Activated gamma-delta T cell treated with anti-CD3 and anti-CD28 coated beads, Interleukin-2, amount 50 U/mL, for 16 hours (primary cell): Measurements from ENCODE around the gene MMADHC.

Source experiments
- DNase-seq: peaks from one replicate; pipeline ENCODE4 v3.0.0-alpha.2; 2020; ENCODE audit warnings: low read depth

Gene MMADHC

GRCh38 chr2:149587220-149587949 lies at the start of gene MMADHC:
MMADHC (minus strand) TSS chr2:149587775; CDS start chr2:149587097, 678 bp downstream.
- peak; percentile 86 for DNase-seq

GRCh38 chr2:149634103-149634502 lies 46.5 kb upstream of the MMADHC start:
- no peak for DNase-seq

GRCh38 chr2:149630445-149630844 lies 42.9 kb upstream of the MMADHC start:
- no peak for DNase-seq

- DNase-seq = no peak
Measured at GRCh38 chr2:149629026-149629425, 41.5 kb upstream of the MMADHC start.

GRCh38 chr2:149627111-149627801 lies 39.7 kb upstream of the MMADHC start:
- no peak for DNase-seq

GRCh38 chr2:149625671-149626070 lies 38.1 kb upstream of the MMADHC start:
- no peak for DNase-seq

GRCh38 chr2:149625271-149625670 lies 37.7 kb upstream of the MMADHC start:
- no peak for DNase-seq

GRCh38 chr2:149622343-149622742 lies 34.8 kb upstream of the MMADHC start:
- DNase-seq = no peak

- DNase-seq = no peak
Measured at GRCh38 chr2:149617476-149617875, 29.9 kb upstream of the MMADHC start.

GRCh38 chr2:149616681-149617456 lies 29.3 kb upstream of the MMADHC start:
- DNase-seq = no peak

- no peak for DNase-seq
Measured at GRCh38 chr2:149613704-149614103, 26.1 kb upstream of the MMADHC start.

- no peak for DNase-seq
Measured at GRCh38 chr2:149612122-149612521, 24.5 kb upstream of the MMADHC start.

- no peak for DNase-seq
Measured at GRCh38 chr2:149611100-149611820, 23.7 kb upstream of the MMADHC start.

GRCh38 chr2:149606251-149606811 lies 18.8 kb upstream of the MMADHC start:
- DNase-seq = no peak

GRCh38 chr2:149603248-149603647 lies 15.7 kb upstream of the MMADHC start:
- DNase-seq = no peak

GRCh38 chr2:149601141-149601796 lies 13.7 kb upstream of the MMADHC start:
- no peak for DNase-seq

- DNase-seq = peak; percentile 28
Measured at GRCh38 chr2:149597668-149598326, 10.2 kb upstream of the MMADHC start.

GRCh38 chr2:149597050-149597667 lies 9.6 kb upstream of the MMADHC start:
- no peak for DNase-seq

- DNase-seq = no peak
Measured at GRCh38 chr2:149596471-149596870, 8.9 kb upstream of the MMADHC start.
